Lung (tissue), 12 donors: ENCODE results near the gene AHRR. TPM values are rescaled to one million over a fixed set of nuclear protein-coding genes. Genes with fewer than 3 reads are reported as not detected.

Source experiments
- ATAC-seq: fragments of 200-7000 bp; cut with Tn5 transposase; one replicate; pipeline ENCODE4 v1.9.1; 2020; ENCODE audit warnings: moderate number of reproducible peaks; ENCODE audit not compliant: insufficient read depth, low FRiP score
- DNase-seq, 3 donors: peaks; one replicate each; pipeline ENCODE4 v3.0.0-alpha.2; 2013 to 2017
- H3K27ac ChIP-seq, 2 donors: one replicate each; pipeline ENCODE4 v1.5.1; 2013; ENCODE audit warnings: mild to moderate bottlenecking in 2 of 2, moderate library complexity in 2 of 2, control low read depth in 1 of 2, inconsistent platforms in 1 of 2, low read depth in 1 of 2, low read length in 1 of 2
- H3K27me3 ChIP-seq, 3 donors: one replicate each; pipeline ENCODE4 v1.5.1; 2013; ENCODE audit warnings: low read length in 2 of 3; ENCODE audit not compliant: control insufficient read depth in 3 of 3, insufficient read depth in 3 of 3
- H3K36me3 ChIP-seq, 4 donors: one replicate each; pipeline ENCODE4 v1.5.1; 2013; ENCODE audit warnings: low read length in 4 of 4, mild to moderate bottlenecking in 1 of 4, moderate library complexity in 1 of 4; ENCODE audit not compliant: control insufficient read depth in 4 of 4, insufficient read depth in 4 of 4
- H3K4me1 ChIP-seq, 5 donors: one replicate each; pipeline ENCODE4 v1.5.1; 2013; ENCODE audit warnings: low read length in 5 of 5, mild to moderate bottlenecking in 2 of 5, moderate library complexity in 1 of 5; ENCODE audit not compliant: control insufficient read depth in 5 of 5, insufficient read depth in 5 of 5
- H3K4me3 ChIP-seq: one replicate; pipeline ENCODE4 v1.5.1; 2013; ENCODE audit warnings: mild to moderate bottlenecking, control low read depth, moderate library complexity
- H3K9ac ChIP-seq, 2 donors: one replicate each; pipeline ENCODE4 v1.5.1; 2013; ENCODE audit warnings: low read length in 2 of 2, control low read depth in 1 of 2; ENCODE audit not compliant: insufficient read depth in 1 of 2
- H3K9me3 ChIP-seq, 4 donors: one replicate each; pipeline ENCODE4 v1.5.1; 2013; ENCODE audit warnings: low read length in 3 of 4, mild to moderate bottlenecking in 1 of 4, moderate library complexity in 1 of 4; ENCODE audit not compliant: control insufficient read depth in 4 of 4, insufficient read depth in 3 of 4
- CTCF ChIP-seq: IDR thresholded peaks from 2 replicates; pipeline ENCODE4 v1.5.1; 2012; ENCODE audit warnings: mild to moderate bottlenecking; ENCODE audit errors: control extremely low read depth, extremely low read depth
- WGBS, 2 donors: extraction: QIAGEN DNeasy Blood & Tissue Kit; methylation state at CpG; one replicate each; pipeline ENCODE4 v1.1.7; 2013; 5-methylcytosine and 5-hydroxymethylcytosine counted together
- polyA plus RNA-seq, 2 donors: library from polyadenylated mRNA; stranded (reverse); fragments of 200-250 nt; gene quantifications; one replicate each; pipeline ENCODE4 v1.2.1, GENCODE V29; 2013
- total RNA-seq, 2 donors: library from RNA; depleted of rRNA in 1 of 2; stranded (reverse); fragments of >200 nt in 1 of 2; gene quantifications; one replicate each; pipeline ENCODE4 v1.2.1, GENCODE V29; 2014 to 2021
- donor health status: control.
- donor health status: control.
- donor health status: Bipolar disorder and iron deficiency.
- donor health status: healthy.
- donor health status: DM: yes; HTN: yes; CAD: no.

AHRR gene
- total and polyA plus RNA-seq, 4 donors = 0.63 to 8.8 (median 2.8) TPM

DNA sequence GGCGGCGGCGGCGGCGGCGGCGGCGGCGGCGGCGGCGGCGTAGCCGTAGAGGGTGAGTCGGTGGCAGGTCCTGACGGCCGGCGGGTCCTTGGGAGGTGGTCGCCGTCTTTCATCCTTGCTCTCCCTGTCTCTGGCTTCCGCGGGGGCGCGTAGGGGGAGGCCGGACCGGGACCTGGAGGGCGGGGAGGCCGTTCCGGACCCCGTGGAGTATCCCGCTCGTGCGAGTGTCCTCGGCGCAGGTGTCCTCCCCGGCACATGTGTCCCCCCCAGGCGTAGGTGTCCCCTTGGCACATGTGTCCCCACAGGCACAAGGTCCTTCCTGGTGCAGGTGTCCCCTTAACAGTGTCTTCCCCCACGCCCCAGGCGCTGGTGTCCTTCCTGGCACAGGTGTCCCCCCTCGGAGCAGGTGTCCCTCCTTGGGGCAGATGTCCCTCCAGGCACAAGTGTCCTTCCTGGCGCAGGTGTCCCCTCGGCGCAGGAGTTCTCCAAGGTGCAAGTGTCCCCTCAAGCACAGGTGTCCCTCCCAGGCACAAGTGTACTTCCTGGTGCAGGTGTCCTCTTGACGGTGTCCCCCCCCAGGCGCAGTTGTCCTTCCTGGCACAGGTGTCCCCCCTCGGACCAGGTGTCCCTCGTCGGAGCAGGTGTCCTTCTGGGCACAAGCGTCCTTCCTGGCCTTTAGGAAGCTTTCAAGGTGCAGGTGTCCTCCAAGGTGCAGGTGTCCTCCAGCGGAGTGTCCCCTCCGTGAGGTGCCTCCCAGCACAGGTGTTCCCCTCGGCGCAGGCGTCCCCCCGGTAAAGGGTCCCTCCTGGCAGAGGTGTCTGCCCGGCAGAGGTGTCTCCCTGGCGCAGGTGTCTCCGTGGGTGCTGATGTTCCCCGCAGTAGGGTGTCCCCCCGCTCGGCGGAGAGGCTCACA, 122.0 kb downstream of the AHRR start:
- WGBS, 2 donors = 14 to 27% methylated on average over 44 to 62 of the region's 62 CpGs

GRCh38 chr5:444226-444625, 122.7 kb downstream of the AHRR start:
- H3K27me3 ChIP-seq = no peaks in the 10 kb centered on the region
- H3K4me3 ChIP-seq = no peak overlapping the region
- no peak overlapping the region for H3K9ac ChIP-seq
- no peaks in the 10 kb centered on the region for H3K9me3 ChIP-seq
- H3K36me3 ChIP-seq = peaks cover 7 to 26% (median 22%) of the 10 kb centered on the region in 4 donors
- 84 to 89% methylated on average over 8 of the region's 8 CpGs for WGBS, 2 donors
- no peak for TF ChIP-seq CTCF
- peaks cover 0 to 20% (median 4%) of the 10 kb centered on the region in 5 donors for H3K4me1 ChIP-seq
- no peak overlapping the region for H3K27ac ChIP-seq
- DNase-seq = no peak
- ATAC-seq = no peak

More for the DNA sequence above, 122.0 kb downstream of the AHRR start:
- Histone ChIP-seq H3K4me3 (peak overlapping the region; percentile 99), H3K9me3 (no peaks in the 10 kb centered on the region), H3K36me3 (peaks cover 5 to 19% (median 17%) of the 10 kb centered on the region in 4 donors), H3K27me3 (no peaks in the 10 kb centered on the region), H3K4me1 (peaks cover 0 to 19% (median 4%) of the 10 kb centered on the region in 5 donors), H3K9ac (peak overlapping the region; percentile 50 to 76), H3K27ac (peak overlapping the region; percentile 56 to 66)
- DNase-seq (no peak), ATAC-seq (no peak)
- TF ChIP-seq CTCF = no peak

DNA sequence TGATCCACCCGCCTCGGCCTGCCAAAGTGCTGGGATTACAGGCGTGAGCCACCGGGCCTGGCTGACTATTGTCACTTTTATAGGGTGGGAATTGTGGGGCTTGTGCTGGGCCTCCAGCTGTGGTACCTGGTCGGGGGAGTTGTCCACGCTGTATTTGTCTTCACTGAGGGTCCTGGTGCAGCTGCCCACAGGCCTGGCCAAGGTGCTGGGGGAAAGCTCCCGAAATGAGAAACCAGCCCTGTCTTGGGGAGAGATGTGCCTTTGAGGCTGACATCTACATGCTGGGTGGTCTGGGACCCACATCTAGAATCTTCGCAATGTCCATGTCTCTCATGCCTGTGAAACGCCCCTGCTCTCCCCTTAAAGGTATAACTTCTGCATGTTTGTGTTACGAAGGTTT, 124.1 kb downstream of the AHRR start:
- Histone ChIP-seq H3K9ac (no peak overlapping the region), H3K36me3 (peaks cover 16 to 34% (median 31%) of the 10 kb centered on the region in 4 donors), H3K27ac (no peak overlapping the region), H3K27me3 (no peaks in the 10 kb centered on the region), H3K4me1 (peaks cover 0 to 20% (median 4%) of the 10 kb centered on the region in 5 donors), H3K4me3 (no peak overlapping the region), H3K9me3 (no peaks in the 10 kb centered on the region)
- no peak for TF ChIP-seq CTCF
- 83 to 94% methylated on average over 10 of the region's 10 CpGs for WGBS, 2 donors
- no peak for ATAC-seq
- no peak for DNase-seq
